IPS-NIHi11 (cell line): ENCODE results near the gene PPARG.

Source experiments
- DNase-seq: peaks from one replicate; pipeline ENCODE4 v3.0.0; 2012; ENCODE audit warnings: mixed read lengths, low spot score

The PPARG gene

DNA sequence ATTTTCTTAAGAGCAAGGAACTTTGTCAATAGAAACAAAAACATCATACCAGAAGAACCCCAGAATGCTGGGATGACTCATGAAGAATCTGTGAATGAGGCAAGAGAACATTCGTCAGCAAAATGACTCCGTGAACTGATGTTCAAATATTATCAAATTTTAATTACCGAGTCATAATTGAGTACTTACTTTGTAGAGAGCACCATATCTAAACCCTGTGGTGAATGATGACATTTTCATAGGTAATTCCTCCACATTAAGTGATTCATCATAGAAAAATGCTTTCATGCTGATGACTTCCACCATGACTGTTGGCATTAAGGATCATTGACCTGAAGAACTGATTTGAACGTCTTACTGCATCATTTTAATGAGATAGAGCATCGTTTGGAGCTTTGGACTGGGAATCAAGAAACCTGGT, 56.3 kb downstream of the PPARG start:
- DNase-seq = no peak

- DNase-seq = no peak
Observed at GRCh38 chr3:12345584-12346494, 57.0 kb downstream of the PPARG start.

GRCh38 chr3:12347301-12347700, 58.4 kb downstream of the PPARG start:
- DNase-seq = no peak

GRCh38 chr3:12349895-12350811, 61.3 kb downstream of the PPARG start:
- DNase-seq = no peak

DNA sequence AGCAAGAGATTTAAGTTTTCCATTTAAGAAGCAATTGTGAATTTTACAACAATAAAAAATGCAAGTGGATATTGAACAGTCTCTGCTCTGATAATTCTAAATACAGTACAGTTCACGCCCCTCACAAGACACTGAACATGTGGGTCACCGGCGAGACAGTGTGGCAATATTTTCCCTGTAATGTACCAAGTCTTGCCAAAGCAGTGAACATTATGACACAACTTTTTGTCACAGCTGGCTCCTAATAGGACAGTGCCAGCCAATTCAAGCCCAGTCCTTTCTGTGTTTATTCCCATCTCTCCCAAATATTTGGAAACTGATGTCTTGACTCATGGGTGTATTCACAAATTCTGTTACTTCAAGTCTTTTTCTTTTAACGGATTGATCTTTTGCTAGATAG, 62.3 kb downstream of the PPARG start:
- DNase-seq = no peak

- DNase-seq = no peak
Observed at GRCh38 chr3:12352253-12352652, 63.4 kb downstream of the PPARG start.

DNA sequence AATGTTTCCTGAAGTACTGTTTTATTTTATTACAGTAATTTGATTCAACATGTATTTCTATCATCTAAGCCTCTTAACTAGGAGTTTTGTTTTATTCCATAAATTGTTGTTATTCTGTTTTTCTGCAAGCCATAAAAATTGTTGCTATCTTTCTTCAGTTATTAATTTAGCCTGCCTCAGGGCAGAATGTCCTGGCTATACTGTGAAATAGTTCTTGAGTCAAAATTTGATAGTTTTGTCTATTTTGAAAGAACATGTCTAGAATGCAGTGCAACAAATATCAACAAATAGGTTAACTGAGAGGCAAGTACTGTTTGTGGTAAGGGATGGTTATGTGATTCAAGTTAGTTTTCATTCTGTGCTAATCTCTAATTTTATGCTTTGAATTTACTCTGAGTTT, 63.9 kb downstream of the PPARG start:
- DNase-seq = no peak

GRCh38 chr3:12353796-12354525, 65.1 kb downstream of the PPARG start:
- DNase-seq = no peak

DNA sequence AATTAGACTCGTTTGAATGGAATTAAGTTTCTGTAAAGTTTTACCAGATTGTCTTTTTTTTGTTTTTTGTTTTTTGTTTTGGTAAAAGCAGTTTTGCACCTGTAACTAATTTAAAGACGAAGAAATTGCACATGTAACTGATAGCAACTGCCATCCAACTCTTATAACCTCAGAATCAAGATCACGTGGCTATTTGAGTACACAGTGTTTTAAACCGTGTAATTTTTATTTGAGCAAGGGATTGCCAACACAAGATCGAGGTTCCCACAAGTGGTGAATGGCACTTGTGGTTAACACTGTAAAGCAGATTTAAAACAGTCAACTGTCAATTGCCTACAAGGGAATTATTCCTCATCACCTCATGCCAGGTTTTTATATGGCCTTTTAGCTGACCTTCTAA, 67.3 kb downstream of the PPARG start:
- DNase-seq = no peak

- DNase-seq = no peak
Observed at GRCh38 chr3:12356996-12357395, 68.1 kb downstream of the PPARG start.

DNA sequence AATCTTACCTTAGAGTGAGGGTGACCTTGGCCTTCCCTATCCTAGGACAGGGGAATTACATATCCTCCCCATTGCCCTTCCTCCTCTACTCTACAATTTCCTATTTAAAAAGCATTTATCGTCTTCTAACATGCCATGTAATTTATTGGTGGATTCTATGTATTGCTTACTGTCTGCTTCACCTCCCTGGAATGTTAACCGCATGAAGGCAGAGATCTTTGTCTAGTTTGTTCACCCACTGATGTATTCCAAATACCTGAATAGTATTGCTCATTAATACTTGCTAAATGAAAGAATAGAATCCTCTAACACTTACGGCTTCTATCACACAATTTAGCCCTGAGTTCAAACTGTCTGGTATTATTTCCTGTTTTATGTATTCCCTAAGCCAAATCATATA, 68.6 kb downstream of the PPARG start:
- no peak for DNase-seq

DNA sequence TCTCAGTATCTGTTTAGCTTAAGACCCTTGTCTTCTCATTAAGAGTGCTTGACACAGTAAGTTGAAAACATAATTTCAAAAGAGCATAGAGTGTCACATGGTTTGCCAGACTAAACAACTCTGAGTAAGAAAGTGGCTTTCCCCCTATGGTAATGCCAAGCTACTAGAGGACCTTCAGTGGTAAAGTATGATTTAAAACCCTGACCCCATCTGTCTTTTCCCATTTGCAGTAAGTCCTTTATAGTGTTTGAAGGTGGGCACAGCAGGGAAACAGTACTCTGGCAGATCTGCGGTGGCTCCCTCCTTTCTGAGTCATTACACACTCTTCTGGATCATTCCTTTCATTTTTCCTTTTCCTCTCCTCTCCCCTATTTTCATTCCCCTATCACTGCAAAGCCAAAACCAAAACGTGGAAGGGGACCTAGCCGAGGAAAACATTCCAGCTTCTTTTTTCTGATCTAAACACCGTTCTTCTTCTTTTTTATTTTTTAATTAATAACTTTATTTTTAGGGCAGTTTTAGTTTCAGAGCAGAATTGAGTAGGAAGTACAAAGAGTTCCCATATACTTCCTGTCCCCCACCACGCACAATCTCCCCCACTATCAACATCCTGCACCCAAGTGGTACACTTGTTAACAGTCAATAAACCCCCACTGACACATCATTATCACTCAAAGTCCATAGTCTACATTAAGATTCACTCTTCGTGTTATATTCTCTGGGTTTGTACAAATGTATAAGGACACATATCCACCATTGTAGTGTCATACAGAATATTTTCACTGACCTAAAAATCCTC, 74.7 kb downstream of the PPARG start:
- no peak for DNase-seq

- no peak for DNase-seq
Observed at GRCh38 chr3:12367346-12367745, 78.5 kb downstream of the PPARG start.

- no peak for DNase-seq
Observed at GRCh38 chr3:12369029-12369428, 80.2 kb downstream of the PPARG start.

- DNase-seq = no peak
Observed at GRCh38 chr3:12369598-12369997, 80.7 kb downstream of the PPARG start.

DNA sequence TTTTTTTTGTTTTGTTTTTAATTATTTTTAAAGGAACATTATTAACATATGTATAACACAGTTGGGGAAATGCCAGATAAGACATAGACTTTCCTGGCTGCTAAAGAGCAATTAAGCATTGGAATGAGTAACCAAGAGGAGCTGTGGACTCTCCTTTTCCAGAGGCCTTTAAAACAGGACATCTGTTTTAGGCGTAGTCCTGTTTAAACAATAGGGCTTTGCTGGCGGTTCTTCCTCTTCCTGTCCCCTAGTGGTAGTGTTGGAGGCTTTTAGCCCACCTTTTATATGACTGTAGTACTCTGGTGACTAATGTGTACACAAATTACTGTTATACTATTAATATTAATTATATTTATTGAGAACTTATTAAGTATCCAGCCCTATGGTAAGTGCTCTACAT, 81.9 kb downstream of the PPARG start:
- peak; percentile 67 for DNase-seq

GRCh38 chr3:12371525-12372140, 82.8 kb downstream of the PPARG start:
- no peak for DNase-seq

DNA sequence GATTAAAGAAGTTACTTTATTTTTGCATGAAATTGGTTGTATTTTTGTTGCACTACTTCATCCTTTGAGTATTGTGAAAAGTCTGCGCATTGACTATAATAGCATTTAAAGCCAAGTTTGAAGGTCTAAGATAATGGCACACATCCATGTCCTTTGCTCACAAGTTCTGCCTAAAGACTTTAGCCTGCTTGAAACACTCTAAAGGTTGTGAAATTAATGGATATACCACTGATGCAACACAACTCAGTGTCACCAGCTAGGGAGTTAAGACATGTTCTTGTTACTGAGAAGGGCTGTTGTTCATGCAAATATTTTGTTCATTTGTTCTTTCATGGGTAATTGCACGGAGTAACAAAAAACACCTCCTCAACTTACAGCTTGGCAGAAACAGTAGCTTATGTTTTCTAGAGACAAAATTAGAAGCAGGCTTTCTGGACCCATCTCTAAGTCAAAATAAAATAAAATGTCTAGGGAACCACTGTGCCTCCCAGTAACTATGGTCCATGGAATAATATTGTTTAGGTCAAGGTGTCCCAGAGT, 83.9 kb downstream of the PPARG start:
- no peak for DNase-seq

- DNase-seq = no peak
Observed at GRCh38 chr3:12375572-12375971, 86.7 kb downstream of the PPARG start.

DNA sequence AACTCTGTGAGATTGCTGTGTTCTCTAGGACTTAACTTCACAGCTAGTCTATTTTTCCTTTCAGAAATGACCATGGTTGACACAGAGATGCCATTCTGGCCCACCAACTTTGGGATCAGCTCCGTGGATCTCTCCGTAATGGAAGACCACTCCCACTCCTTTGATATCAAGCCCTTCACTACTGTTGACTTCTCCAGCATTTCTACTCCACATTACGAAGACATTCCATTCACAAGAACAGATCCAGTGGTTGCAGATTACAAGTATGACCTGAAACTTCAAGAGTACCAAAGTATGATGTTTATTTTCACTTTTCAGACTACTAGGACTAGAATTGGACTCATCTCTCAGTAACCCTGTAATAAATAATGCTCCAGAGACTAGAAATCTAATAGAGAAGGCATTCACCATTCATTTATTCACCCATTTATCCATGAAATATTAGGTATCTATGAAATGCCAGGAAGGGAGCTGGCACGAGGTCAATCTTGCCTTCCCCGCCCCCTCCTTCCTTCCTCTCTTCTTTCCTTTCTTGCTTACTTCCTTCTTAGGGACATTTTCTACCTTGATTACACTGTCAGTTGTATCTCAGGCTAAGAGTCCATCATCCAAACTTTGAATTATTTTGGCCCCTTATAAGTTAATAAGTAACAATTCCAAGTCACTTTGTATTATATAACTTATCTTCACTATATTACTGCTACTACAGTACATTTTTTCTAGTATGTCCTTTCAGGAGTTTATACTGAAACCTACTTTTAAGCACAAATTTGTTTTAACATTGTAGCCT, 91.0 kb downstream of the PPARG start:
- DNase-seq = no peak
